SH-SY5Y (cell line): ENCODE data around the gene FRG2.
"Not testable (repeated sequence)": the region's sequence is repeated elsewhere in the genome, so short reads cannot be mapped to it uniquely, and the experiment has no call there.

Experiments
- GATA2 ChIP-seq: IDR thresholded peaks from 2 replicates; pipeline ENCODE4 v1.6.1; 2011; ENCODE audit warnings: mild to moderate bottlenecking, low read depth, low read length
- GATA3 ChIP-seq: IDR thresholded peaks from 2 replicates; pipeline ENCODE4 v1.6.1; 2011; ENCODE audit warnings: low read depth, mild to moderate bottlenecking, low read length, moderate library complexity

GRCh38 chr4:190064342-190064741 is 37.3 kb upstream of the FRG2 start, which contains the start of gene DBET:
- not testable (repeated sequence) for TF ChIP-seq GATA2, GATA3
